Transverse colon (tissue), 4 donors: ENCODE results near the gene SF3B6. TPM values are rescaled to one million over a fixed set of nuclear protein-coding genes. Genes with fewer than 3 reads are reported as not detected.

Experiments used
- DNase-seq: peaks from one replicate; pipeline ENCODE4 v3.0.0-alpha.2; 2019
- H3K27ac ChIP-seq, 4 donors: fragments of 200-600 bp; sonication (generic); 2 replicates each; pipeline ENCODE4 v1.5.1; 2016 to 2018; ENCODE audit warnings: inconsistent platforms in 4 of 4
- H3K27me3 ChIP-seq: fragments of 200-600 bp; sonication (generic); 2 replicates; pipeline ENCODE4 v1.5.1; 2017; ENCODE audit warnings: inconsistent platforms
- H3K36me3 ChIP-seq, 4 donors: fragments of 200-600 bp; sonication (generic); 2 replicates each; pipeline ENCODE4 v1.5.1; 2017 to 2019; ENCODE audit warnings: inconsistent platforms in 4 of 4
- H3K4me1 ChIP-seq, 4 donors: fragments of 200-600 bp; sonication (generic); 2 replicates each; pipeline ENCODE4 v1.5.1; 2017 to 2020; ENCODE audit warnings: inconsistent platforms in 4 of 4
- H3K4me3 ChIP-seq, 4 donors: fragments of 200-600 bp; sonication (generic); 1 replicate in 1 of 4; 2 replicates in 3 of 4; pipeline versions ENCODE4 v1.5.1 to v1.6.1; 2017 to 2019; ENCODE audit warnings: inconsistent platforms in 4 of 4
- H3K9me3 ChIP-seq, 2 donors: fragments of 200-600 bp; sonication (generic); 2 replicates each; pipeline ENCODE4 v1.5.1; 2017 to 2019; ENCODE audit warnings: inconsistent platforms in 2 of 2
- EP300 ChIP-seq: sonication (generic); formaldehyde crosslinking; IDR thresholded peaks from one replicate; pipeline ENCODE4 v1.6.1; 2017; ENCODE audit warnings: antibody characterized with exemption, low read depth
- POLR2A ChIP-seq: fragments of 450-650 bp; IDR thresholded peaks from one replicate; pipeline ENCODE4 v1.6.1; 2016; ENCODE audit warnings: antibody characterized with exemption, mild to moderate bottlenecking, moderate library complexity
- POLR2AphosphoS5 ChIP-seq, 3 donors: sonication (generic); formaldehyde crosslinking; IDR thresholded peaks; one replicate each; pipeline ENCODE4 v1.6.1; 2016; ENCODE audit warnings: antibody characterized with exemption in 3 of 3
- WGBS, 2 donors: methylation state at CpG; one replicate each; pipeline ENCODE4 v1.1.5; 2018; ENCODE audit warnings: low coverage in 1 of 2; 5-methylcytosine and 5-hydroxymethylcytosine counted together
- in situ Hi-C, 4 donors: fragments of 200-750 bp; cut with MboI; loops; one replicate each; pipeline versions ENCODE4 v1.15.0 to v1.15.1; 2017; ENCODE audit warnings: low sequenced_read_pairs in 3 of 4, low pct_ligation_motif_present in 1 of 4, low pct_unique_long_range_greater_than_20kb in 1 of 4
- intact Hi-C: fragments of 100-400 bp; cut with DNase I; formaldehyde crosslinking; loops from one replicate; pipeline ENCODE4 v1.15.1; 2023; ENCODE audit warnings: low total_unique reads
- total RNA-seq, 4 donors: library from RNA; depleted of rRNA; stranded (reverse); fragments of >200 nt; gene quantifications; one replicate each; pipeline ENCODE4 v1.1.0, GENCODE V29; 2016
- TF ChIP-seq, protein P1 (sequence below), 5 experiments: fragments of 200-600 bp in 3 of 5; fragments of 450-650 bp in 2 of 5; sonication (generic) in 3 of 5; IDR thresholded peaks; 1 replicate in 2 of 5; 2 replicates in 3 of 5; pipeline ENCODE4 v1.5.1; 2016 to 2017; ENCODE audit warnings: antibody characterized with exemption in 5 of 5, inconsistent platforms in 3 of 5, mild to moderate bottlenecking in 2 of 5, moderate library complexity in 1 of 5

Gene SF3B6
- total RNA-seq, 4 donors from 2014 or later, result 17.3 to 104 (median 93.2) TPM

GRCh38 chr2:24106786-24107185, 30.7 kb upstream of the SF3B6 start:
- Histone ChIP-seq H3K27me3 (no peaks in the 10 kb centered on the region), H3K36me3 (no peaks in the 10 kb centered on the region), H3K9me3 (peaks cover 0 to 4% of the 10 kb centered on the region in 2 donors), H3K4me3 (no peak overlapping the region), H3K27ac (no peak overlapping the region), H3K4me1 (no peaks in the 10 kb centered on the region)
- intact Hi-C loops (no loop called here), in situ Hi-C loops (no loop called here)
- DNase-seq, result no peak
- TF ChIP-seq POLR2A, result no peak
- TF ChIP-seq, protein P1, sequence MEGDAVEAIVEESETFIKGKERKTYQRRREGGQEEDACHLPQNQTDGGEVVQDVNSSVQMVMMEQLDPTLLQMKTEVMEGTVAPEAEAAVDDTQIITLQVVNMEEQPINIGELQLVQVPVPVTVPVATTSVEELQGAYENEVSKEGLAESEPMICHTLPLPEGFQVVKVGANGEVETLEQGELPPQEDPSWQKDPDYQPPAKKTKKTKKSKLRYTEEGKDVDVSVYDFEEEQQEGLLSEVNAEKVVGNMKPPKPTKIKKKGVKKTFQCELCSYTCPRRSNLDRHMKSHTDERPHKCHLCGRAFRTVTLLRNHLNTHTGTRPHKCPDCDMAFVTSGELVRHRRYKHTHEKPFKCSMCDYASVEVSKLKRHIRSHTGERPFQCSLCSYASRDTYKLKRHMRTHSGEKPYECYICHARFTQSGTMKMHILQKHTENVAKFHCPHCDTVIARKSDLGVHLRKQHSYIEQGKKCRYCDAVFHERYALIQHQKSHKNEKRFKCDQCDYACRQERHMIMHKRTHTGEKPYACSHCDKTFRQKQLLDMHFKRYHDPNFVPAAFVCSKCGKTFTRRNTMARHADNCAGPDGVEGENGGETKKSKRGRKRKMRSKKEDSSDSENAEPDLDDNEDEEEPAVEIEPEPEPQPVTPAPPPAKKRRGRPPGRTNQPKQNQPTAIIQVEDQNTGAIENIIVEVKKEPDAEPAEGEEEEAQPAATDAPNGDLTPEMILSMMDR (IDR thresholded peaks at IDR 0.05), result no peak
- TF ChIP-seq EP300, result no peak
- TF ChIP-seq POLR2AphosphoS5 (IDR thresholded peaks at IDR 0.05), result no peak

DNA sequence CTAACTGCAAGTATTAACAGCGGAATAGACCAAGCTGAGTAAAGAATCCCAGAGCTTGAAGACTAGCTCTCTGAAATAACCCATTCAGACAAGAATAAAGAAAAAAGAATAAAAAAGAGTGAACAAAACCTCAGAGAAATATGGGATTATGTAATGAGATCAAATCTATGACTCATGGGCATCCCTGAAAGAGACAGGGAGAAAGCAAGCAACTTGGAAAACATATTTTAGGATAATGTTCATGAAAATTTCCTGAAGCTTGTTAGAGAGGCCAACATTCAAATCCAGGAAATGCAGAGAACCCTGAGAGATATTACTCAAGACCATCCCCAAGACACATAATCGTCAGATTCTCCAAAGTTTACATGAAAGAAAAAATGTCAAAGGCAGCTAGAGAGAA, 29.7 kb upstream of the SF3B6 start:
- Histone ChIP-seq H3K4me3 (no peak overlapping the region), H3K27me3 (no peaks in the 10 kb centered on the region), H3K27ac (no peak overlapping the region), H3K4me1 (no peaks in the 10 kb centered on the region), H3K36me3 (no peaks in the 10 kb centered on the region), H3K9me3 (peaks cover 0 to 4% of the 10 kb centered on the region in 2 donors)
- intact Hi-C loops (no loop called here), in situ Hi-C loops (no loop called here)
- TF ChIP-seq POLR2AphosphoS5 (IDR thresholded peaks at IDR 0.05) (no peak), EP300 (no peak), POLR2A (no peak)
- TF ChIP-seq, protein P1 (IDR thresholded peaks at IDR 0.05), result no peak
- no peak for DNase-seq
- WGBS, 2 donors, result 48 to 50% methylated on average over 2 of the region's 2 CpGs

- DNase-seq, result no peak
- intact Hi-C loops, result no loop called here
- TF ChIP-seq, protein P1 (IDR thresholded peaks at IDR 0.05), result no peak
- TF ChIP-seq POLR2A, result no peak
- TF ChIP-seq POLR2AphosphoS5 (IDR thresholded peaks at IDR 0.05), result no peak
- no peak for TF ChIP-seq EP300
- Histone ChIP-seq H3K27me3 (no peaks in the 10 kb centered on the region), H3K4me1 (no peaks in the 10 kb centered on the region), H3K27ac (no peak overlapping the region), H3K4me3 (no peak overlapping the region), H3K36me3 (no peaks in the 10 kb centered on the region), H3K9me3 (peaks cover 0 to 4% of the 10 kb centered on the region in 2 donors)
- in situ Hi-C loops, result no loop called here
- 67% methylated on average over 4 of the region's 4 CpGs; no CpG with 5 or more reads in 1 of the 2 donors for WGBS, 2 donors
These were observed 28.8 kb upstream of the SF3B6 start for GRCh38 chr2:24104906-24105305.

DNA sequence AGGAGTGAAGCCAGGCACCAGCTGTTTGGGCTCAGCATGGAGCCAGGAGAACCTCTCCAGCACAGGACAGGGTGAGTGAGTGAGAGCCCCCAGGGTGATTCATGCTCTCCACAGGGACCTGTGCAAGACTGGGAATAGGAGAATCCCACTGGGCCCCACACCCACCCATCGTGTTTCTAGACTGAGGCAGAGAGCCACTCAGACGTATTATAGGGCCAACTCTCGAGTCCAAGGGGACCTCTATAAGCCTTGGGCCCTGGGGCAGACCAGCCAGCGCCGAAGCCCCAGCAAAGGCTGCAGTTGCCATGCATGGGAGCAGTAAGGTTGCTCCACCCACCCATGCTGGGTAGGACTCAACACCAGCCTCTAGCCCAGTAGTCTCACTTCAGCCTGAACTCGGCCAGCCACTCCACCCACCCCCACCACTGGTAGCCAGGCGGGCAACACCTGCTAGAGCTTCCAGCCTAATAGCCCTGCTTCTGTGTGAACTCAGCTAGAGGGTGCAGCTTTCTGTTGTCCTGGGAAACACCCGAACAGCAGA, 28.1 kb upstream of the SF3B6 start:
- no peak for DNase-seq
- peaks cover 0 to 4% of the 10 kb centered on the region in 2 donors for H3K9me3 ChIP-seq
- H3K27ac ChIP-seq, result no peak overlapping the region
- no peak overlapping the region for H3K4me3 ChIP-seq
- intact Hi-C loops (no loop called here), in situ Hi-C loops (no loop called here)
- no peaks in the 10 kb centered on the region for H3K36me3 ChIP-seq
- H3K27me3 ChIP-seq, result no peaks in the 10 kb centered on the region
- no peaks in the 10 kb centered on the region for H3K4me1 ChIP-seq
- TF ChIP-seq POLR2A (no peak), EP300 (no peak)
- TF ChIP-seq, protein P1 (IDR thresholded peaks at IDR 0.05), result no peak
- 98% methylated on average over 7 of the region's 8 CpGs; no CpG with 5 or more reads in 1 of the 2 donors for WGBS, 2 donors
